Left cardiac atrium (tissue), 4 donors: ENCODE data around the gene ETS2. TPM values are rescaled to one million over a fixed set of nuclear protein-coding genes. Genes with fewer than 3 reads are reported as not detected.
A peak's percentile ranks its signal among the peaks of the same experiment; 100 is the strongest.
"Not testable (repeated sequence)": the region's sequence is repeated elsewhere in the genome, so short reads cannot be mapped to it uniquely, and the experiment has no call there.

Source experiments
- ATAC-seq, 2 donors: fragments of 200-7000 bp; cut with Tn5 transposase; one replicate each; pipeline ENCODE4 v1.9.1; 2020; ENCODE audit warnings: mild to moderate bottlenecking in 2 of 2, moderate library complexity in 2 of 2
- DNase-seq: peaks from one replicate; pipeline ENCODE4 v3.0.0-alpha.2; 2020
- intact Hi-C, 2 donors: fragments of 100-400 bp; cut with DNase I; formaldehyde crosslinking; loops; one replicate each; pipeline versions ENCODE4 v1.14.1 to v1.15.1; 2022 to 2023
- total RNA-seq, 2 donors: library from RNA; stranded (reverse); fragmentation: NEBNext Ultra II Directional; extraction: Animal tissue kit (Norgen Biotek cat#: 25700); gene quantifications; one replicate each; pipeline ENCODE4 v1.2.1, GENCODE V29; 2021
- donor health status: DM: no; HTN: yes; CAD: no.
- donor health status: DM: no; HTN: yes; CAD: no; lungs with severe emphysema.
- donor health status: DM: yes; HTN: yes; CAD: no.
- donor health status: Dilated cardiomyopathy.

ETS2 gene
- total RNA-seq, 2 donors from 2014 or later: 48.7 to 114 TPM

- intact Hi-C loops: loop anchor here in 1 of 2 donors (5.0 kb wide), 1 partner anchor 173 kb away; no protein-coding TSS in a partner anchor
- DNase-seq (no peak), ATAC-seq (no peak)
These were observed 18.5 kb downstream of the ETS2 start for GRCh38 chr21:38824124-38824822.

GRCh38 chr21:38825269-38825668, 19.5 kb downstream of the ETS2 start:
- DNase-seq: no peak

GRCh38 chr21:38825921-38826320, 20.2 kb downstream of the ETS2 start:
- DNase-seq: no peak
- intact Hi-C loops: no loop called here

More at GRCh38 chr21:38825269-38825668, 19.5 kb downstream of the ETS2 start:
- intact Hi-C loops: no loop called here
- no peak for ATAC-seq

GRCh38 chr21:38828111-38828510, 22.4 kb downstream of the ETS2 start:
- ATAC-seq, intact Hi-C loops, DNase-seq: not testable (repeated sequence)

More at GRCh38 chr21:38825921-38826320, 20.2 kb downstream of the ETS2 start:
- no peak for ATAC-seq

- intact Hi-C loops: loop anchor here in 1 of 2 donors (10.0 kb wide), 1 partner anchor 54 kb away; no protein-coding TSS in a partner anchor
- no peak for DNase-seq
- no peak for ATAC-seq
These were observed 25.2 kb downstream of the ETS2 start for GRCh38 chr21:38830671-38831525.

GRCh38 chr21:38831526-38832467, 26.1 kb downstream of the ETS2 start:
- ATAC-seq: peak; percentile 94 to 96
- intact Hi-C loops: loop anchor here in 1 of 2 donors (10.0 kb wide), 1 partner anchor 53 kb away; no protein-coding TSS in a partner anchor
- peak; percentile 69 for DNase-seq

- DNase-seq: no peak
- intact Hi-C loops: loop anchor here in 1 of 2 donors (10.0 kb wide), 1 partner anchor 52 kb away; no protein-coding TSS in a partner anchor
- no peak for ATAC-seq
These were observed 26.9 kb downstream of the ETS2 start for GRCh38 chr21:38832664-38833063.

GRCh38 chr21:38833117-38833516, 27.4 kb downstream of the ETS2 start:
- intact Hi-C loops: loop anchor here in 1 of 2 donors (10.0 kb wide), 1 partner anchor 52 kb away; no protein-coding TSS in a partner anchor
- ATAC-seq: no peak
- DNase-seq: no peak

- no peak for DNase-seq
- intact Hi-C loops: loop anchor here in 1 of 2 donors (10.0 kb wide), 1 partner anchor 50 kb away; no protein-coding TSS in a partner anchor
- ATAC-seq: no peak
These were observed 29.0 kb downstream of the ETS2 start for GRCh38 chr21:38834725-38835124.

GRCh38 chr21:38837806-38838461, 32.2 kb downstream of the ETS2 start:
- DNase-seq: no peak
- no peak for ATAC-seq
- intact Hi-C loops: loop anchor here in 1 of 2 donors (10.0 kb wide), 1 partner anchor 47 kb away; no protein-coding TSS in a partner anchor

GRCh38 chr21:38838598-38839327, 33.0 kb downstream of the ETS2 start:
- no peak for ATAC-seq
- no peak for DNase-seq
- intact Hi-C loops: loop anchor here in 1 of 2 donors (10.0 kb wide), 1 partner anchor 46 kb away; no protein-coding TSS in a partner anchor

- intact Hi-C loops: loop anchor here in 1 of 2 donors (10.0 kb wide), 1 partner anchor 45 kb away; no protein-coding TSS in a partner anchor
- DNase-seq (no peak), ATAC-seq (peak in 1 of 2 donors; percentile 43)
These were observed 33.9 kb downstream of the ETS2 start for GRCh38 chr21:38839328-38840286.

GRCh38 chr21:38840456-38841300, 34.9 kb downstream of the ETS2 start:
- ATAC-seq: no peak
- intact Hi-C loops: no loop called here

GRCh38 chr21:38841472-38841871, 35.7 kb downstream of the ETS2 start:
- ATAC-seq: peak in 1 of 2 donors; percentile 8
- intact Hi-C loops: no loop called here
- no peak for DNase-seq

More at GRCh38 chr21:38840456-38841300, 34.9 kb downstream of the ETS2 start:
- no peak for DNase-seq

GRCh38 chr21:38842079-38842478, 36.4 kb downstream of the ETS2 start:
- DNase-seq (no peak), ATAC-seq (no peak)
- intact Hi-C loops: no loop called here
